Measurements from ENCODE around the gene CTSC. TPM values are rescaled to one million over a fixed set of nuclear protein-coding genes. Genes with fewer than 3 reads are reported as not detected.
"Not testable (repeated sequence)": the region's sequence is repeated elsewhere in the genome, so short reads cannot be mapped to it uniquely, and the experiment has no call there.

The CTSC gene
- total RNA-seq, 1 donor from 2014 or later: 20.3 TPM

DNA sequence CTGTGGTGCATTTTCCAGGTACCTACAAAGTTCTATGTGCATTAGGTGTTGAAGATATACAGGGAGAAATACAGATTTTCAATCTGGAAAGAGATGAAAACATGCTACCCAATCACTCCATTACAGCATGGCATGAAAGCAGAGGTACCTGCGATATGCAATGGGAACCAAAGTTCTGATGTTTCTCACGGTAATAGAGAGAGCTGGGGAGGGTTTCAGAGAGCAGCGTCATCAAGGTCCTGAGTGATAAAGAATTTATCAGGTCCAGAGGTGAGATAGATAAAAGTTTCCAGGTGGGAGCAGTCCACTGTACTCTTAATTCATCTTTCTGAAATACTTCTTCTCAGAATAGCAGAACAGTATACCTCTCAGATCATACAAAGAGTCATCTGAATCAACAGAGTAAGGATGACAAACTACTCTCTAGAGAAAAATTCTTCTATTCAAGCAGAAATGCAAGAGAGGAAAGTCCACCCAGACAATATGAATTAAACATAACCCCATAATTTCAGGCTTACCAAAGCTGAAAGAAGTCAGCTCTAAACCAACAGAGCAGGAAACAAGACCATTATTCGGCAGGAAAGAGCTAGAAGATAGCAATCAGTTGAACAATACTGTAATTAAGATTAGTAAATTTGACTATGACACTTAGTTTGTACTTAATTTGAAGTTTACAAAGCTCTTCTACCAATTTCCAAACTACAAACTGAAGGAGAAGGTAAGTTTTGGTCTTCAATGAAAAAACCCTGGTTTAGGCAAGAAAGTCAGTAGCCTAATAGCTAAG lies 12.8 kb downstream of the CTSC start:
- intact Hi-C loops (cut with micrococcal nuclease): no loop called here
- DNase-seq: no peak

DNA sequence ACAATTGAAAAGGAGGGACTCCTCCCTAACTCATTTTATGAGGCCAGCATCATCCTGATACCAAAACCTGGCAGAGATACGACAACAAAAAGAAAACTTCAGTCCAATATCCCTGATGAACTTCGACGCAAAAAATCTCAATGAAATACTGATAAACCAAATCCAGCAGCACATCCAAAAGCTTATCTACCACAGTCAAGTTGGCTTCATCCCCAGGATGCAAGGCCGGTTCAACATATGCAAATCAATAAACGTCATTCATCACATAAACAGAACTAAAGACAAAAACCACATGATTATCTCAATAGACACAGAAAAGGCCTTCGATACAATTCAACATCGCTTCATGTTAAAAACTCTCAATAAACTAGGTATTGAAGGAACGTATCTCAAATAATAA lies 14.7 kb downstream of the CTSC start:
- intact Hi-C loops (cut with micrococcal nuclease); DNase-seq; ATAC-seq: not testable (repeated sequence)

More for the DNA sequence above, 12.8 kb downstream of the CTSC start:
- ATAC-seq: no peak

DNA sequence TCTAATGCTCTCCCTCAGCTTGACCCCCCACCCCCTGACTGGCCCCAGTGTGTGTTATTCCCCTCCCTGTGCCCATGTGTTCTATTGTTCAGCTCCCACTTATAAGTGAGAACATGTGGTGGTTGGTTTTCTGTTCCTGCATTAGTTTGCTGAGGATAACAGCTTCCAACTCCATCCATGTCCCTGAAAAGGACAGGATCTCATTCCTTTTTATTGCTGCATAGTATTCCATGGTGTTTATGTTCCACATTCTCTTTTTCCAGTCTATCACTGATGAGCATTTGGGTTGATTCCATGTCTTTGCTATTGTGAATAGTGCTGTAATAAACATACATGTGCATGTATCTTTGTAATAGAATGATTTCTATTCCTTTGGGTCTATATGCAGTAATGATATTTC lies 16.1 kb downstream of the CTSC start:
- DNase-seq; intact Hi-C loops (cut with micrococcal nuclease); ATAC-seq: not testable (repeated sequence)

DNA sequence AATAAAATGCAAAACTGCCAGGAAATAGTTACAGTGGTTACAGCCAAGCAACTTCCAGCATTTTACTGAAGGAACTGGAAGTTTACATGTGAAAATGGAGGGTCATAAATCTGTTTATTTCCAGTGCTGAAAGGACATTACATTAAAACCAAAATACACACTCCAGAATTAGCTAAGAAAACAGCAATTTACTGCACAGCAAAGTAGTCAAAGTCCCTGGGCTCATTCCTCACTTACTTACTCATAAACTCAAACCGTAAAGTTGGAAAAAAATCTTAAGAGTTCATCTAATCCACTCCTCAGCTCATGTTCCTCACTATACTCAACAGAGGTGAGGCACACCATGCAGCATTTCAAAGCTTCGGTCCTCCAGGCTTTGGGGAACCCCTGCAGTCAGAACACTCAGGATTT lies 17.4 kb downstream of the CTSC start:
- ATAC-seq (no peak), DNase-seq (no peak)
- intact Hi-C loops (cut with micrococcal nuclease): no loop called here

DNA sequence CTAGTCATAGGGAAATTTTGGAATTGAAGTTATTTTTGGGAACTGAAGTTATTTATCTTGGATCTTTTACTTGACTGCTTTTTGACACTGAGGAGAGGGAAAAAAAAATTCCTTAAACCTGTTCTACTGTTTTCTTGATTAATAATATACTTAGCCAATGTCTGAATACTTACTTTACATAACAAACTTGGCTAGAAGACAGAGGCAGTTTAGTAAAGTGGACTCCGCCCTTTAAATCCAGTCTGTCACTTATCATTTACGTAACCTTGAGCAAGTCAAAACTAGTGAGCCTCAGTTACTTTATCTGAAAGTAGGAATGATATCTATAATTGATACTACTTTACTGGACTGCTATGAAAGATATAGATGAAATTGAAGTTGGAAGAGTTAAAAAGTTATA lies 19.5 kb downstream of the CTSC start:
- intact Hi-C loops (cut with micrococcal nuclease): no loop called here
- no peak for DNase-seq
- ATAC-seq: no peak

DNA sequence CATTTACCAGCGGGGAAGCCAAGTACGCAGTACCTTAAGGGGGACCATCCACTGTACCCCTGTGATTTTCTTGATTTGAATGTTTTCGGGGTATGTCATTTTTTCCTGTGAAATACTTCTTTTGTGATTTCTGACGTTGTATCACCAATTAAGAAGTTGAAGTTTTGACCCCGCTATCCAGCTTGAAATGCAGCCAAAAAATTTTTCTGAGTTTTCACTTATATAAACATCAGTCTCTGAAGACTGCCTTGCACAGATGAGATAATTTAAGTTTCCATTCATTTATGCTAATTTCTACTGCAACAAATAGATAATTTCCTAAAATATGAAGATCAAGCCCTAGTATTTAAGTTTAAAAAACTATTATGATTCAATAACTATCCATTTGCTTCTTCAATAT lies 20.0 kb downstream of the CTSC start:
- DNase-seq: no peak
- intact Hi-C loops (cut with micrococcal nuclease): no loop called here
- no peak for ATAC-seq

DNA sequence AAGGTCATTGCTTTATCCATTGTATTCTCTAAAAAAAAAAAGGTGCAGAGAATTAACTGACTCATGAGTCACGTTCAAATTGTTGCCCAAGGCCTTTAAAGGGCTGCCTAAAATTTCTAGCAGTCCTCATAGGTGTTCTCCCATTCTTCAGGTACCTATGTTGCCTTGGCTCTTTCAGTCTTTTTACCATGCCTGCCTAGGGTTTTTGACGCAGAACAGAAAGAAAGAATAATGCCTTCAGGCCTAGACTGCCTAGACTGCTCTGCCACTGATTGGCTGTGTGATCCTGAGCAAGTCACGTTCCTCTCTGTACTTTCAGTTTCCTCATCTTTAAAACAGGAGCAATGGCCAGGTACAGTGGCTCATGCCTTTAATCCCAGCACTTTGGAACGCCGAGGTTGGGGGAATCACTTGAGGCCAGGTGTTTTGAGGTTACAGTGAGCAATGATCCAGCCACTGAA lies 21.5 kb downstream of the CTSC start:
- intact Hi-C loops (cut with micrococcal nuclease): no loop called here
- ATAC-seq (no peak), DNase-seq (no peak)

DNA sequence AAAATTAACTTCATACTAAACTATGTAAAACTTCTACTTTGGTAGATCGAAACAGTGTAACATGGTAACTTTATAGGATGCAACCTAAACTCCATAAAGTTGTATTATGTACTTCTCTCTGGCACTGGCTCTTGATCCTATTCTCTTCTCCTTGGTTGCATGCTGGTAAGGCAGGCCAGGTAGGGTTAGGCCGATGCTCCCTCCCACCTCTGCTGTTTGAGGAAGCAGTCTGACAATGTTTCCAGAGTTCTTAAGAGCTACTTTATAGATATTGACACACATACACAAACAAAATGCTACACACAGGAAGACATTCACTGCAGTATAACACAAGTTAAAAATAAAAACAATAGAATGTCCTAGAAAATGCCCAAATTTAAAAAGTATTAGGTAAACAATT lies 22.5 kb downstream of the CTSC start:
- ATAC-seq: no peak

DNA sequence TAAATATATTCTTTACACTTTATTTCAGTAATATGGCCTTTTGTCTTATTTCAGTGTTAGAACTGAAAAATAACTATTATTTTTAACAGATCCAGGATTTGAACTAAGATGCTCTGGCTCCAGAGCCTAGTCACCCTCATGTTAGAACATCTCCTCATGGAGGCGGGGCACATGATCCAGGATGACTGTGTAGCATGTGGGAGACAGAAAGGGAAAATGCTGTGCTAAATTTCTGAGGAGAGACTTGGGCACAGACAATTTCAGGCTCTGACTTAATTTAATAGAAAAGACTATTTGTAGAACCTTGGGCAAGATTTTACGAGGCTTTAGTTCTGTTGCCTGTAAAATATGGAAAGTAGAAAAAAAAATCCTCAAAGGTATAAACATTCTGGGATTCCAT lies 24.1 kb downstream of the CTSC start:
- intact Hi-C loops (cut with micrococcal nuclease): no loop called here
- DNase-seq (no peak), ATAC-seq (no peak)

More for the DNA sequence above, 22.5 kb downstream of the CTSC start:
- intact Hi-C loops (cut with micrococcal nuclease): no loop called here
- DNase-seq: no peak

DNA sequence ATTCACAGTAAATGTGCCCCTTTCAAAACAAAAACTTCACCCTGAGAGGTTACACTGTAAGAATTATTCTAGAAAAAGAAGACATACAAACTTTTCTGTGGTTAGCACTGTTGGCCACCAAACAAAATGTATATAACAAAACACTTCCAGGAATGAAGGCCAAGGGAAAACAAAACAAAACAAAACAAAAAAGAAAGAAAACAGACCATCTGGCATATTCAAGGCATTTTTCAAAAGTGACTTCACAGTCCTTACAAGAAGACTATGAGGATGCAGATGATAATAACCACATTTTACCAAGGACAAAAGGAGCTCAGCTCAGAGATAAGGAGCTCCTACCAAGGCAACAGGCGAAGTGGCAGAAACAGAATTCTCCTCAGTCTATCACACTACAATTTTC lies 24.9 kb downstream of the CTSC start:
- ATAC-seq: no peak
- no peak for DNase-seq
- intact Hi-C loops (cut with micrococcal nuclease): no loop called here

DNA sequence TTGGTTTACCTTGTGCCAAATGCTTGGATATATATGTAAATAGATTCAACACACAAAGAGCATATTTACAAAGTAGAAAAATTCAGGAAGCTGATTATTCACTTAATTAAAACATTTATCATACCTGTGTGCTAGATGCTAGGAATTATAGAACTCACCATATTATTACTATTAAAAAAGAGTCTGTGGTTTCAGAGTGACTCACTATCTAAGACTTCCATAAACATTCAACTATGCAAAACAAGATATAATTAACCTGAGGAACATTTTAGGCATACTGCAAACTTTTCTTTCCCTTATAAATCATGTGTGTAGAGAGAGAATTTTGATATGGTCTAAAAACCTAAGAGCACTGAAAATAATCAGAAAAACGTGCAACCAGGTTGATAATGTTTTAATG lies 27.3 kb downstream of the CTSC start:
- ATAC-seq: no peak
- no peak for DNase-seq
- intact Hi-C loops (cut with micrococcal nuclease): no loop called here

DNA sequence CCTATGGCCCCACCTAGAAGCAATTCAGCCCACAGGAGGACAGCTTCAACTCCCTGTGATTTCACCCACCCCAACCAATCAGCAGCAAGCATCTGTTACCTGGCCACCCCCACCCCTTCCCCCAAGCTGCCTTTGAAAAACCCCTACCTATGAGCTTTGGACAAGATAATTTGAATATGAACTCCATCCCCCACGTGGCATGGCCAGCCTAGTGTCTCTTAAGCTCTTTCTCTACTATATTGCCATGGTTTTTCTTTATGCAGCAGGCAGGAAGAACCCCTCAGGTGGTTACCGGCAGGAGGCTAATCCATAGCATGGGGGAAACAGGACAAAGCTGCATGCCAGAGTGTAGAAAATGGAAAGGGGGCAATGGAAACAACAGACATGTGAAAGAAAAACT lies 29.0 kb downstream of the CTSC start:
- intact Hi-C loops (cut with micrococcal nuclease): no loop called here
- ATAC-seq: no peak
- no peak for DNase-seq

DNA sequence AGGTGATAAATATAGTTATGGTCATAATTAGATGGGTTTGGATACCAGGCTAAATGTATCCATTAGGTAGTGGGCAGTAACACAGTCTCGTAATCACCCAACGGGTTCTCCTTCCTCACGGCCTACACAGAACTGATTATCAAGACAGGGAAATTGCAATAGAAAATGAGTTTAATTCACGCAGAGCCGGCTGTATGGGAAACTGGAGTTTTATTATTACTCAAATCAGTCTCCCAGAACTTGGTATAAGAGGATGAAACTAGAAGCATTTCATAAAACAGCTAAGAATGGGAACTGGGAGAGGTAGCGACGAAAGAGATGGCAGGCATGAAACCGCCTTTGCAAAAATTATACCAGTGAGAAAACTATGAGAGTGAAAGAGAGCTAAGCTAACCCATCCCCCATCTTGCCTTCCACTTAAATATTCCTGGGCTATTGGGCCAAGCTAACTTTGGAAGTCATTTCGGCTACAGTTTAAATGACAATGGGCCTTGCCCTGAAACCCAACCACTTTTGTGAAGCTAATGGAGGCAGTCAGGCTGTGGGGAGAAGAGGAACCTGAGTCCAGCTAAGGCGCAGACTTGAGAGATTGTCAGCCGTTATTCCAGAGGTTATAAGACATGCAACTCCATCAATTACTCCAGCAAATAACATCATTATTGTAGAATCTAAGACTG lies 29.6 kb downstream of the CTSC start:
- ATAC-seq (no peak), DNase-seq (no peak)
- intact Hi-C loops (cut with micrococcal nuclease): no loop called here

DNA sequence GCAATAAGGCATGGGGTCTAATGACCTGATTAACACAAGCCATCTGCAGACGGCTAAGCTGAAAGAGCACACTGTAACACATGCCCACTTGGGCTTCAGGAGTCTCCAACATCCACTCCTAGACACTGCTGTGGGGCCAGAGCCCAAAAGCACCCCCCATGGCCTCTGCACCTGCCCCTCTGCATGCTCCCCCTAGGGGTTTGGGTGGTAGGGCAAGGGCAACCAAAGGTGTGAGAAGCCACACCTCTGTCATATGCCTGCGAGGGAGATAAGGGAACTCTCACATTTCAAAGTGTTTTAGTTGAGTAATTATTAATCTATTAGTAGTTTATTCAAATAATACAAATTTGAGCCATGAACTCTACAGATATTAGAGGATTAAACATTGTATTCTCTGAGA lies 30.8 kb downstream of the CTSC start:
- ATAC-seq: no peak
- intact Hi-C loops (cut with micrococcal nuclease): no loop called here
- DNase-seq: no peak

DNA sequence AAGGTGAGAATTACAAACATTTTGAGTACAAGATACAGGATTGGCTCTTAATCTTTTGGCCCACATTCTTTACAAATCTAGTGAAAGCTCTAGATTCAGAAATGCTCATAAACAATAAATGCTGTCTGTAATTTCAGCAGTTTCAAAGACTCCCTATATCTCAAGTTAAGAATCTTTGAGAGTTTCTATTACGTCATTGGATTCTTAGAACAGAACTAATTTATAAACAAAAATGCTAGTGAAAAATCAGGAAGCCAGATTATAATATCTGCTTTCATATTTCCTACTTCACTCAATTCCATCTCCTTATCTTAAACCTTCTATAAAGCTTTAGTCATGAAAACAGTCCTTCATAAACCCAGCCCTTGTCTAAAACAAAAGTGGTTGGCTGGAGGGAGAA lies 32.1 kb downstream of the CTSC start:
- intact Hi-C loops (cut with micrococcal nuclease): no loop called here
- ATAC-seq: no peak
- no peak for DNase-seq

DNA sequence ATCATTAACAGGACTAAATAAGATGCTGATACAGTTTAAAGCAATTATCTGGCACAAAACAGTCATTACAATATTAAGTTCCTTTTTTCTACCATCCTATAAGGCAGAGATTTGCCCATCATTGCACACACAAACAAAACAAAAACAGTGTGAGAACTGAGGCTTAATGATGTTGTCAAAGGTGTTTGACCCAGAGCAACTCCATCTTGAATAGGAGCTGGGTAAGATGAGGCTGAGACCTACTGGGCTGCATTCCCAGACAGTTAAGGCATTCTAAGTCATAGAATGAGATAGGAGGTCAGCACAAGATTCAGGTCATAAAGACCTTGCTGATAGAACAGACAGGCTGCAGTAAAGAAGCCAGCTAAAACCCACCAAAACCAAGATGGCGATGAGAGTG lies 33.2 kb downstream of the CTSC start:
- intact Hi-C loops (cut with micrococcal nuclease): no loop called here
- no peak for ATAC-seq
- no peak for DNase-seq

DNA sequence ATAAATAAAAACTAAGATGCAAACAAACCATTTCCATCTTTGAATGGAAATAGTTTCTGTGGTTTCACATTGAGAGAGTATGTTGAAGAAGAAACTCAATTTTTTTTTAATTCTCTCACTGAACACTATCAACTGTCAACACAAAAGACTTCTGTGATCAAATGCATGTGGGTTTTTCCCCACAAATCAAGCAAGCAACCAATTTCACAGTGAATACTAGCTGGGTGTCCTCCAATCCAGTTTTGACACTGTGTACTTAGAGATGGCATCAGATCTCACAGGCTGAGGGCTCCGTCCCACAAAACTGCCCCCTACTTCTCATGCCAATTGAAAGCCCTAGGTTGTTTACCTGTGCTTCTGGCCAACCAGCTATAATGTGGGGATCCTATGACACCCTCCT lies 34.5 kb downstream of the CTSC start:
- ATAC-seq (no peak), DNase-seq (no peak)
- intact Hi-C loops (cut with micrococcal nuclease): no loop called here

DNA sequence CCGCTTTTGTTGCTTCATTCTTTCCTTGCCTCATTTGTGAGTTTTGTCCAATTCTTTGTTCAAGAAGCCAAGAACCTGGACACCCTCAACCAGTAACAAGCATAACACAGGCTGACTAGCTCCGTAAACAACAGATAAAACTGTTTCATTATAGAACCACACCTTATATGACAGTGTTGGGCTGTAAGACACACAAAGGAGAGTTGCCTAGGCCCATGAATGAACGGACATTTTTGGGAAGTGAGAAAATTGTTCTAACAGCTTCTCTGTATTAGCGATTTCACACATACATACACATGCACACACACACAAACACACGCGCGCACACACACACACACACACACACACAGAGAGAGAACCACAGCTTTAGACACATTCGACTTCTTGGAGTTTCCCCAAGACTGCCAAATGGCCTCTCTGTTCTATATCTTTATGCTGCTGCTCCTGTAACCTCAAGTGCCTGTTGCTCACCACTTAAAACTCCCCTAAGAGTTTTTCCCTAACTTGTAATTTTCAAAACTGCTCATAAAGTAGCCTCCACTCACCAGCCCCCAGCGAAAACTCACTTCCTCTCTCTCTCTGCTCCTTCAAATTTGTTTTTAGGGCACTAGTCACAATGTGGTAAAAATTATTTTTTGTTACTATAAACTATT lies 35.9 kb downstream of the CTSC start:
- DNase-seq: no peak
- ATAC-seq: no peak
- intact Hi-C loops (cut with micrococcal nuclease): no loop called here

DNA sequence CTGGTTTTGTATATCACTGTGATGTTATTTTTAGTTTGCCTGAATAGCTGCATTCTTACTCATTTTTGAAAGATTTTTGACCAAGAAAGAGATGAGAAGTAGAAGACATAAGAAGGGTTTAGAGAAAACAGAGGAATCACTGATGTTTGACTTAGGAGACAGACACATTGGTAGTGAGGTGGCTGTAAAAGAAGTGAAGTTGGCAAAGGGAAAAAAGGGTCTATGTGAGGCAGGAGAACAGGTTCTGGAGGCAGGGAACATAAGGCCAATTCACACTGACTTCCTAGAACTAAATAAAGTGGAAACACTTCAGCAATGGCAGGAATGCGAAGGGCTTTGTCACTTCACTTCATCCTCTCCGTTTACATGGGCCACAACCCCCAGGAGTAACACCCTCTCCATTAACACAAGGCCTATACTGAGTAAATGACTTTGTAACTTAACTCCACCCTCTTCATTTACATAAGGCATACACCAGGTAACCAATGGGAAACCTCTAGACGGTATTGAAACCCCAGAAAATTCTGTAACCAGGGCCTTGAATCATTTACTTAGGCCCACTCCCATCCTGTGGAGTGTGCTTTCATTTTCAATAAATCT lies 36.5 kb downstream of the CTSC start:
- intact Hi-C loops (cut with micrococcal nuclease): no loop called here
- no peak for DNase-seq
- ATAC-seq: no peak

DNA sequence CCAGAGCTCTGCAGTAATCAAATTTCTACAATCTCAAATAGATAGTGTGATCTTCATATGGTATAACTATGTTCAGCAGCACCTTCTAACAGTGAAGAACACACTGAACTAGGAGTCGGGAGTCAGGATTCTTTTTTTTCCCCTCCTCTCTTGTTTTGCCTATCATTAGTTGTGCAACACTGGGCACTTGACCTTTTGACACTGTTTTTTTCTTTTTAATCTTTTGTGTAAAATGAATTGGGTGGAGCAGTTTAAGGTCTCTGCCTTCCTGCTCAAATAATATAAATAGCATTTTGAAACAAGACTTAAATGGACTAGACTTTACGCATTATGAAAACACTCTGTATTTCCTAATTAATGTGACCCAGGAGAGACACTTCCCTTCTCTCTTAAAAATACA lies 39.7 kb downstream of the CTSC start:
- no peak for DNase-seq
- no peak for ATAC-seq
- intact Hi-C loops (cut with micrococcal nuclease): no loop called here
